ENCODE results near the gene GUCA1A. TPM values are rescaled to one million over a fixed set of nuclear protein-coding genes. Genes with fewer than 3 reads are reported as not detected.
"Not testable (repeated sequence)": the region's sequence is repeated elsewhere in the genome, so short reads cannot be mapped to it uniquely, and the experiment has no call there.

GUCA1A gene
- total RNA-seq, 2 experiments from 2014 or later: 0.20 TPM; not detected in 1

DNA sequence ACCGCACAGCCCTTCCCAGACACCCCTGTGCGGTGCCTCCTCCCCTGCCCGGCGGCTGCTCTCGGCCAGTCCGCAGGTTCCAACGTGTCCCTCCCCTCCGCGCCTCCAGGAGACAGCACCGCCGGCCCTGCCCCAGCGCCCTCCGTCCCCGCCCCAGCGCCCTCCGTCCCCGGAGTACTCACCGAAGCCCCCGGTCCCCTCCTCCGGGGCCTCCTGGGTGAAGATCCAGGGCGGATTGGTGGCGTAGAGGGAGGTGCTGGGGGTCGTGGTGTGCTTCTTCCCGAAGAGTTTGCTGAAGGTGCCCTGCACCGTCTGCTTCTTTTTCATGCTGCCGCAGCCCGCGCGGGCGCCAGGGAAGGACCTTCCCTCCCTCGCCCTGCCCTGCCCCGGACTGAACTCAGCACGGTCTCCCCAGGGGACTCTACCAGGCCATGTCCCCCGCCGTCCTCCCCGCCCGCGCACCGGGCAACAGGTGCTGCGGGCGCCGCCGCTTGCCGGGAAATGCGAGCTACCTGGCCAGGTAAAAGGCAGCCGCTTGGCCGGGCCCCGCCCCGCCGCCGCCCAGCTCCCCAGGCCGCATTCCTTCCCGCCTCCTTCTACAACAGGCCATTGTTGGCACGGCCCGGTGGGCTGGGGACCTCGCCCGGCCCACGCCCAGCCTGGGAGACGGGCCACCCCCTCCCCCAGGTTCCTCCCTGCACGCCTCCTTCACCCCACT is 30.9 kb upstream of the GUCA1A start, which contains the start of gene C6orf132:
C6orf132 (minus strand) TSS at position 503 of the 718 bp plus-strand sequence; CDS start at position 327, 176 bp downstream.
- no peak within 1 kb of the TSS for H3K4me3 Mint-ChIP-seq
- DNase-seq: peak; percentile 6
- intact Hi-C loops (cut with micrococcal nuclease): no loop called here
- no peak within 1 kb of the TSS for H3K27ac Mint-ChIP-seq
- peaks cover 5% of the 10 kb centered on the region for H3K4me1 Mint-ChIP-seq (ENCODE audit: low read depth)
- POLR2A ChIA-PET: no interaction called here
- no peaks in the 10 kb centered on the region for H3K36me3 Mint-ChIP-seq (ENCODE audit: low read depth)
- H3K9me3 Mint-ChIP-seq: no peaks in the 10 kb centered on the region
- CTCF ChIA-PET: interaction anchor here (1.0 kb wide), 2 partner anchors 13 to 38 kb away, joined by 3 read pairs; no protein-coding TSS in a partner anchor
- TF ChIP-seq, protein P1, sequence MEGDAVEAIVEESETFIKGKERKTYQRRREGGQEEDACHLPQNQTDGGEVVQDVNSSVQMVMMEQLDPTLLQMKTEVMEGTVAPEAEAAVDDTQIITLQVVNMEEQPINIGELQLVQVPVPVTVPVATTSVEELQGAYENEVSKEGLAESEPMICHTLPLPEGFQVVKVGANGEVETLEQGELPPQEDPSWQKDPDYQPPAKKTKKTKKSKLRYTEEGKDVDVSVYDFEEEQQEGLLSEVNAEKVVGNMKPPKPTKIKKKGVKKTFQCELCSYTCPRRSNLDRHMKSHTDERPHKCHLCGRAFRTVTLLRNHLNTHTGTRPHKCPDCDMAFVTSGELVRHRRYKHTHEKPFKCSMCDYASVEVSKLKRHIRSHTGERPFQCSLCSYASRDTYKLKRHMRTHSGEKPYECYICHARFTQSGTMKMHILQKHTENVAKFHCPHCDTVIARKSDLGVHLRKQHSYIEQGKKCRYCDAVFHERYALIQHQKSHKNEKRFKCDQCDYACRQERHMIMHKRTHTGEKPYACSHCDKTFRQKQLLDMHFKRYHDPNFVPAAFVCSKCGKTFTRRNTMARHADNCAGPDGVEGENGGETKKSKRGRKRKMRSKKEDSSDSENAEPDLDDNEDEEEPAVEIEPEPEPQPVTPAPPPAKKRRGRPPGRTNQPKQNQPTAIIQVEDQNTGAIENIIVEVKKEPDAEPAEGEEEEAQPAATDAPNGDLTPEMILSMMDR (IDR thresholded peaks at IDR 0.05): no peak
- no peak for ATAC-seq
- peaks cover 24% of the 10 kb centered on the region for H3K27me3 Mint-ChIP-seq

DNA sequence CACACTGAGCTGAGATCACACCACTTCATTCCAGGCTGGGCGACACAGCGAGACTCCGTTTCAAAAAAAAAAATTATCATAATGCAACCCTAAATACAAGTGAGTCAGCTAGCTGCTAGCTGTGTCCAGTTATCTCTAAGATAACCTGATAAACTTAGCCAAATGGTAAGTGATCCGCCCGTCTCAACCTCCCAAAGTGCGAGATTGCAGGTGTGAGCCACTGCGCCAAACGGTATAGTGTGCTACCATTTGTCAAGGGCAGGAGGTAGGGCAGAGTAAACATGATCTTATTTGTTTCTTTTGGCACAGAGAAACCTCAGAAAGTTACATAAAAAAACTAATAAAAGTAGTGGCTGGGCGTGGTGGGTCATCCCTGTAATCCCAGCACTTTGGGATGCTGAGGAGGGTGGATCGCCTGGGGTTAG is 26.0 kb upstream of the GUCA1A start:
- DNase-seq (no peak), ATAC-seq (no peak)
- no peak overlapping the region for H3K4me3 Mint-ChIP-seq
- no peaks in the 10 kb centered on the region for H3K36me3 Mint-ChIP-seq (ENCODE audit: low read depth)
- ChIA-PET POLR2A (no interaction called here), CTCF (no interaction called here)
- H3K27me3 Mint-ChIP-seq: peaks cover 10% of the 10 kb centered on the region
- H3K27ac Mint-ChIP-seq: no peak overlapping the region
- intact Hi-C loops (cut with micrococcal nuclease): no loop called here
- TF ChIP-seq, protein P1 (IDR thresholded peaks at IDR 0.05): no peak
- H3K4me1 Mint-ChIP-seq (ENCODE audit: low read depth): peaks cover 5% of the 10 kb centered on the region
- no peaks in the 10 kb centered on the region for H3K9me3 Mint-ChIP-seq

DNA sequence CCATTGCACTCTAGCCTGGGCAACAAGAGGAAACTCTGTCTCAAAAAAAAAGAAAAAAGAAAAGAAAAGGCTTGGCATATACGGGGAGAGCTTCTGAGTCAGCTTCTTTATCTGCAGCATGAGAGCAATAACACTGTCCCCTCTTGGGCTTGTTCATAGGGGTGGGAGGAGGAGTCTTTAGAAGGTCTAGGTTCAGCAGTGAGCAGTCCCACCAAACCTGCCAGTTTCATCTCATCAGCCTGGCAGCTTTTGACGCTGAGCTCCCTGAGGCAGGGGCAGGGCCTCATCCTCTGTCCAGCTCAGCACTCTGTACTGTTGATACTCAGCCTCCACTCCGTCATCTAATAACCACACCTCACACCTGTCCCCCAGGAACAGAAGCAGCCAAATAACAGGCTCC is 25.1 kb upstream of the GUCA1A start:
- ATAC-seq (no peak), DNase-seq (no peak)
- POLR2A ChIA-PET: no interaction called here
- no peak overlapping the region for H3K27ac Mint-ChIP-seq
- TF ChIP-seq, protein P1 (IDR thresholded peaks at IDR 0.05): no peak
- H3K9me3 Mint-ChIP-seq: no peaks in the 10 kb centered on the region
- intact Hi-C loops (cut with micrococcal nuclease): no loop called here
- H3K27me3 Mint-ChIP-seq: peaks cover 7% of the 10 kb centered on the region
- peaks cover under 1% of the 10 kb centered on the region for H3K4me1 Mint-ChIP-seq (ENCODE audit: low read depth)
- CTCF ChIA-PET: interaction anchor here (2.0 kb wide), 1 partner anchor 44 kb away, joined by 6 read pairs; no protein-coding TSS in a partner anchor
- H3K36me3 Mint-ChIP-seq (ENCODE audit: low read depth): no peaks in the 10 kb centered on the region
- no peak overlapping the region for H3K4me3 Mint-ChIP-seq

DNA sequence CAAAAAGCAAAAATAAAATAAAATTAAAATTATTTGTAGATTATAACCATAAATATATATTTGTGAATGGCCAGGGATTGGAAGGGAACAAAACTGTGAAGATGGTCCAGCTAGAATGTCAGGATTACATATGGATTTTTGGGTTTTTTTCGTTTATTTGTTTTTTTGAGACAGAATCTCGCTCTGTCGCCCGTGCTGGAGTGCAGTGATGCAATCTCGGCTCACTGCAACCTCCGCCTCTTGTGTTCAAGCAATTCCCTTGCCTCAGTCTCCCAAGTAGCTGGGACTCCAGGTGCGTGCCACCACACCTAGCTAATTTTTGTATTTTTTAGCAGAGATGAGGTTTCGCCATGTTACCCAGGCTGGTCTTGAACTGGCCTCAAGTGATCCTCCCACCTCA is 22.9 kb upstream of the GUCA1A start:
- DNase-seq: no peak
- no peaks in the 10 kb centered on the region for H3K9me3 Mint-ChIP-seq
- TF ChIP-seq, protein P1 (IDR thresholded peaks at IDR 0.05): no peak
- intact Hi-C loops (cut with micrococcal nuclease): no loop called here
- H3K27me3 Mint-ChIP-seq: no peaks in the 10 kb centered on the region
- H3K36me3 Mint-ChIP-seq (ENCODE audit: low read depth): no peaks in the 10 kb centered on the region
- no peak for ATAC-seq
- CTCF ChIA-PET: interaction anchor here (1.5 kb wide), 1 partner anchor 13 kb away, joined by 3 read pairs; no protein-coding TSS in a partner anchor
- no peak overlapping the region for H3K4me3 Mint-ChIP-seq
- H3K4me1 Mint-ChIP-seq (ENCODE audit: low read depth): no peaks in the 10 kb centered on the region
- H3K27ac Mint-ChIP-seq: no peak overlapping the region
- POLR2A ChIA-PET: no interaction called here

DNA sequence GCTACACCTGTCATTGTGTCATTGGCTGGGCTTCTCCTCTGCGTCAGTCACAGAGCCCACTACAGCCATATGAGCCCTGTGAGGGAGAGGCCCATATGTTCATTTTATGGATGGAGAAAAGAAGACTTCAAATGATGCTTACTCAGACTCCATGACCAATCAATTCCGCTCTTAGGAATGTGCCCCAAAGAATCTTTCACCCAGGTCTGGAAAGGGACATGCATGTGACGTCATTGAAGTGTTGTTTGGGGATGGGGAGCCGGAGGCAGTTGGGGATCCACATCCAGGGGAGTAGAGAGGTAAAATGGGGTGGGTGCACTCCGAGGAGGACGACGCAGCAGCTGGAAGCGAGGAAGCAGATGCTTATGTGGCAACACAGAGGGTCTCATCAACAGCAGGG is 21.1 kb upstream of the GUCA1A start:
- Mint-ChIP-seq H3K36me3 (ENCODE audit: low read depth) (no peaks in the 10 kb centered on the region), H3K27me3 (no peaks in the 10 kb centered on the region), H3K4me3 (no peak overlapping the region), H3K27ac (no peak overlapping the region), H3K9me3 (no peaks in the 10 kb centered on the region), H3K4me1 (ENCODE audit: low read depth) (no peaks in the 10 kb centered on the region)
- ChIA-PET POLR2A (interaction anchor here (1.1 kb wide), 1 partner anchor 13 kb away, joined by 5 read pairs; no protein-coding TSS in a partner anchor), CTCF (interaction anchor here (0.8 to 1.5 kb wide), 3 partner anchors 10 to 48 kb away, joined by 3 read pairs; no protein-coding TSS in a partner anchor)
- intact Hi-C loops (cut with micrococcal nuclease): no loop called here
- ATAC-seq (no peak), DNase-seq (no peak)
- TF ChIP-seq, protein P1 (IDR thresholded peaks at IDR 0.05): no peak

DNA sequence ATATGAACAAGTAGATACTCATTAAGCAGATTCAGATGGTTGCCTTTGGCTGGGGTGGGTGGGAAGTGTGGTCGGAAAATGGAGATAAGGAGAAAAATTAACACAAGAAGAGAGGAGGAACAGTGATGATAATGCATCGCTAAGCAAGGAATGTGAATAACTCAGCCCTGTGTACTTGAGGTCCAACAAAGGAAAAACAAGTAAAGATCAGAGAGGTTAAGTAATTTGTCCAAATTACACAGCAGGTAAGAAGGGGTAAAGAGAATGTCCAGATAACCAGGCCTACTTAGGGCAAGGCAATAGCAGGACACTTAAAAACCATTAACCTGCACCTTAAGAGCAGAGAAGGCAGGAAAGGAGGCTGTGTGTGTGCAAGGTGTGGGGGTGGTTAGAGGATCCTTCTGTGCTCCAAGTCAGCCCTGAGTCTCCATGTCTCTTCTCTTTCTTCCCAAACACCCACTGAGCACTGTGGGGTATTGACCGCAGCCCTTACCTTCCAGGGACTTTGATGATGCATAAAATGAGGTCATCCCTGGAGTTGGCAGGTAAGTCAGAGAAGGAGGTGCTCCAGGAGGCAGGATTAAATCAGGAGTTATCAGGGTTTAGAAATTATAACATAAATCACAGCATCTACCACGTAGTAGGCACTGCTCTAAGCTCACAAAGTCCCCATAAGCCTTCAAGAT is 20.5 kb upstream of the GUCA1A start:
- DNase-seq; ATAC-seq; H3K36me3 Mint-ChIP-seq (ENCODE audit: low read depth); POLR2A ChIA-PET; intact Hi-C loops (cut with micrococcal nuclease); H3K4me3 Mint-ChIP-seq; H3K9me3 Mint-ChIP-seq; H3K27ac Mint-ChIP-seq; H3K4me1 Mint-ChIP-seq (ENCODE audit: low read depth); H3K27me3 Mint-ChIP-seq; CTCF ChIA-PET: not testable (repeated sequence)

All from activated CD8-positive, alpha-beta T cell treated with anti-CD3 and anti-CD28 coated beads for 36 hours (primary cell).